HG02943 (cell line): ENCODE data around the gene MXI1.
A peak's percentile ranks its signal among the peaks of the same experiment; 100 is the strongest.
"Not testable (repeated sequence)": the region's sequence is repeated elsewhere in the genome, so short reads cannot be mapped to it uniquely, and the experiment has no call there.

Experiments used
- ATAC-seq: cut with Tn5 transposase; IDR thresholded peaks from one replicate; pipeline ENCODE4 v1.9.1; 2021; ENCODE audit warnings: mild to moderate bottlenecking, low read depth, moderate library complexity; ENCODE audit not compliant: unreplicated experiment

MXI1 gene

GRCh38 chr10:110179220-110179619, 28.2 kb upstream of the MXI1 start:
- no peak for ATAC-seq

GRCh38 chr10:110181451-110181850, 26.0 kb upstream of the MXI1 start:
- no peak for ATAC-seq

DNA sequence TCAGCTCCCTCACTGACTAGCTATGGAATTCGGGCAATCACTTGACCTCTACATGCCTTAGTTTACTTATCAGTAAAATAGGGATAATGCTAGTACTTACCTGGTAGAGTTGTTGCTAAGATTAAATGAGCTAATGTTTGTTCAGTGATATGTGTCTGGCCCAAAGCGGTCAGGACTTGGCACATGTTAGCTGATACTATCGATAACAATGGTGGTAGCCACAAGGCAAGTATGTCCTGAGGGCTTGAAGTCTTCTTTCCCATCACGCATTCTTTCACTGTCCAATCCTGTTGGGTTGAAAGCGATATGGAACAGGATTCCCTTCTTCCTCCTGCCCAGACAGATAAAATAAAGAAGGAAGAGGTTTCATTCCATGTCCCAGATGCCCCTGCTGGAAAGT, 25.5 kb upstream of the MXI1 start:
- no peak for ATAC-seq

GRCh38 chr10:110184398-110184797, 23.0 kb upstream of the MXI1 start:
- no peak for ATAC-seq

- ATAC-seq: not testable (repeated sequence)
Measured at GRCh38 chr10:110185646-110186182, 21.7 kb upstream of the MXI1 start.

DNA sequence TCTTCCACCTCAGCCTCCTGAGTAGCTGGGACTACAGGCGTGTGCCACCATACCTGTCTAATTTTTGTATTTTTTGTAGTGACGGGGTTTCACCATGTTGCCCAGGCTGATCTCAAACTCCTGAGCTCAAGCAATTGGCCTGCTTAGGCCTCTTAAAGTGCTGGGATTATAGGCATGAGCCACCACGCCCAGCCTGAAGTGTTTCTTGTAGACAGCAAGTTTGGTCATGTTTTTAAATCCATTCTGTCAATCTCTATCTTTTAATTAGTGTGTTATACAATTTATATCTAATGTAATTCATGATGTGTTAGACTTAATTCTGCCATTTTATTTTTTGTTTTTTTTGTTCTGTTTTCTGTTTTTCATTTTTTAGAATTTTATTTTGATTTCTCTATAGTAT, 17.2 kb upstream of the MXI1 start:
- ATAC-seq: no peak

- no peak for ATAC-seq
Measured at GRCh38 chr10:110192552-110192951, 14.9 kb upstream of the MXI1 start.

GRCh38 chr10:110200503-110200902, 6.9 kb upstream of the MXI1 start:
- ATAC-seq: no peak

DNA sequence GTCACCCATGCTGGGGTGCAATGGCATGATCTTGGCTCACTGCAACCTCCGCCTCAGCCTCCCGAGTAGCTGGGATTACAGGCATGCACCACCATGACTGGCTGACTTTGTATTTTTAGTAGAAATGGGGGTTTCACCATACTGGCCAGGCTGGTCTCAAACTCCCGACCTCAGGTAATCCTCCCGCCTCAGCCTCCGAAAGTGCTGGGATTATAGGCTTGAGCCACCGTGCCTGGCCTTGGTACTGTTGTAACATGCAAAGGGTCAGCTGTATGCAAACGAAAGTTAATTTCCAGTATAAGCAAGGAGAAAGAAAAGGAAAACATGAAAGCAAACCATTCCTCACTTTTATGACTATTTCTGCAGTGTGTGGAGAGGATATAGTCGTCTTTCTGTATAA, 6.4 kb upstream of the MXI1 start:
- not testable (repeated sequence) for ATAC-seq

DNA sequence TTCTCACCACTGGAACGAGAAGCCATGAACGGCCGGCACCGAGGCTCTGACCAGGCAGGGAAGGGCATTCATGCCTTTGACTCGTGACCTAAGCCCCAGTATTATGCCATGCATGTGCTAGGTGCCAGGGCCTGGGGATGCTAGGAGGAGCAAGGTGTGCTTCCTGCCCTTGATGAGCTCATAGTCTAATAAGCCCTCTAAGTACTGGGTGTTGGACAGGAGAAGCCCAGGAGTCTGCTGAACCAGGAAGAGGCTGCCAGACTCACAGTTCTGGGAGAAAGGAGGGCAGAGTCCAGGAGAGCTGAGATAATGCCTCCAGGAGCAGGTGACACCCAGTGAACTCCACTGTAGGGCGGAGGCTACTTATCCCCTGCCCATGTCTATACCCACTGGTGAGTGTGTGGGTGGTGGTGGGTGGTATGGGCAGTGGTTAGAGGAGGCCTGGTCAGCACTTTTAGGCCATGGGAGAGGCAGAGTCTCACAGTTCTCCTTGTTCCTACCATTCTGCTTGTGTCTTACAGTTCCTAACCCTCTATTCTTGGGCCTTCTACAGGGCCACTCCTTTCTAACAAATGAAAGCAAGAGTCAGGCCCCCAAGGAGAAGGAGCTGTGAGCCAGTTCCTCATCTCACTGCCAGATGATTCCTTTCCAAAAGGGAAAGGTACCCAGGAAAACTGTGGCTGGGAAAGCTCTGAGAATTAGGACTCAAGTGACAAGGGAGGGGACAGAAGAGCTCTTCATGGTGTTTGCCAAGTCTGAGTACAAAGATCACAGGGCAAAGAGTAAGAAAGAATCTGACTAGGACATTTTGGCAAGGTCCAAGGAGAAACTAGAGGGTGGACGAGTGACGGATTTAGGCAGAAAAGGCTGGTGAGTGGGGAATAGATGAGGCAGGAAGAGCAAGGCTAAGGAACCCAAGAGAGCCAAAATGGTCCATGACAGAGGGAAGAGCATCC, 3.6 kb upstream of the MXI1 start:
- ATAC-seq: no peak

GRCh38 chr10:110205051-110205675, 2.2 kb upstream of the MXI1 start:
- ATAC-seq: no peak

DNA sequence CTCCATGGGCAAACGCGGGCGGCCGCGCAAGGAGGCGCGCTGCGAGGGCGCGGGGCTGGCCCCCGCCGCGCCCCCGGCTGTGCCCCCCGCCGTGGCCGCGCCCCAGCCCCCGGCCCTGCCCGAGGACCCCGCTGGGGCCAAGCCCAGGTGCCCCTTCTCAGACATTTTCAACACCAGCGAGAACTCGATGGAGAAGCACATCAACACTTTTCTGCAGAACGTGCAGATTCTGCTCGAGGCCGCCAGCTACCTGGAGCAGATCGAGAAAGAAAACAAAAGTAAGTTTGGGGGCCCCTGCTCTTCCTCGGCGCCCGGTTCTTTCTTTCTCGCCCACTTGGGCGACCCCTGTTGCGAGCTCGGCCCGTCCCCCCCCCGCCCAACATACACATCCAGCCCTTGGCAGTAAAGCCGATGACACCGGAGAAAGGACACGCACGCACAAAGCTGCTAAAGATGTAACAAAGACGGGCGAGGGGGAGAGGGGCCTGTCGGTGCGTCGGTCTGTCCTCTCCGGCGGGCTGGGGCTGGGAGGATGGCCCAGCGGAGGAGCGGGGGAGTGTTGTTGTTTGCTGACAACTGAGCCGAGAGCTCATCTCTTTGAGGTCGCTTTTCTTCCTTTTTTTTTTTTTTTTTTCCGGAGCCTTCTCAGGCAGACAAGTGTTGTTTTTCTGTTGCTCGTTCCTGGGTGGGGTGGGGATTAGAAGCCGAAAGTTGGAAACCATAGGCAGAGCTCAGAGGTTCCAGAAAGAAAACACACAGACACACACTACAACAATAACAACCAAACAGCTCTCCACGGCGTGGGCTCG, 604 bp downstream of the MXI1 start:
- peak; percentile 5 for ATAC-seq

GRCh38 chr10:110208614-110209453, 1.4 kb downstream of the MXI1 start:
- ATAC-seq: no peak

DNA sequence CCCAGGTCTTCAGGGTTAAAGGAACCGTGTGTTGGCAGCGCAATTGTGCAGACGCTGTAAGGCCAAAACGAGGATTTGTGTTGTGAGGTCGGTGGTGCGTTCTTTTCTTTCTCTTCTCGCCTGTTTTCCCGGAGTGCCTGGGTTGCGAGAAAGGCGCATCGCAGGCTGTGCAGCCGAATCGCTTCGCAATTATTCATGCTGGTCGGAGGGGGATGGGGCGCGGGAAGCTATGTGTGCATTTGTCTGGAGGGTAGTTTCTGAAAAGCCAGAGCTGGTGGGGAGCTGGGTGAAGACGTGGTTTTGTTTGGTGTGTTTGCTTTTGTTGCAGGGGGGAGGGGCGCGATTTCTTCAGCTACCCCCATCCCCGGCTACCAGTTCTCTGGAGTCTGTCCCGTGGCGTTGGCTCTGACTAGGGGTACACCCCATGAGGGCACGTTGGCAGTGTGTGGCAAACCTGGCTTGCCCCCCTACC, 2.1 kb downstream of the MXI1 start:
- no peak for ATAC-seq

GRCh38 chr10:110209926-110210673, 2.7 kb downstream of the MXI1 start:
- ATAC-seq: no peak

DNA sequence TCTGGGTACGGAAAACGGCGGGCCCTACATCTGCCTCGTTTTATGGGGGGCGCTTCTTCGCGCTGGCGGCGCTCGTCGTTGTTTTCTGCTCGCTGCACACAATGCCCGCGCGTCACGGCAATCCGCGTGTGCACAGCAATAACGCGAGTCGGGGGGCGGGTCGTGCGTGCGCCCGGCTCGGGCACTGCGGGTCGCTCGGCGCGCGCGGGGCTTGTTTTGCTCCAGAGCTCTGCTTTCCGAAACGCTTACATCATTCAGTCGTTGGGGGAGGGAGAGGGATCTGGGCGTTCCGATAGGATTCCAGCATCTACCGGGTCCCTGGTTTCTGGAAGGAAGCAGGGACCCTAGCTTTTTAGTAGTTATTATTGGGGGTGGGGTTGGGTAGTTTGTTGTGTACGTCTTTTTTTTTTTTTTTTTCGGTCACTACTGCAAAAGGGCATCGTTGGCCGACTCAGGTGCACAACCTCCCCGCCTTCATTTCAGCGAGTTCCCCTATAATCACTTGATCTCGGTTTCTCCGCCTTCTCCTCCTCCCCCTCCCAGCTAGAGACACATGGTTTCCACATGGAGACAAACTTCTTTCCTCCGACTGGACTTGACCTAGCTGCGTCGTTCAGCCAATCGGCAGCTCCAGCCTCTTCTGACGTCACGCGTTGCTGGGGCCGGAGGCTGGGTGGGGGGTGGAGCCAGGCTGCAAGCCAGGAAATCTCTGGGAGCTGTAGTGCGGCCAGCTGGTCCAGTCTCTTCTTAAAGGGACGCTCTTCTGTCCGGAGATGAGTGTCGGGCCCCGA, 3.5 kb downstream of the MXI1 start:
- peak; percentile 63 for ATAC-seq

DNA sequence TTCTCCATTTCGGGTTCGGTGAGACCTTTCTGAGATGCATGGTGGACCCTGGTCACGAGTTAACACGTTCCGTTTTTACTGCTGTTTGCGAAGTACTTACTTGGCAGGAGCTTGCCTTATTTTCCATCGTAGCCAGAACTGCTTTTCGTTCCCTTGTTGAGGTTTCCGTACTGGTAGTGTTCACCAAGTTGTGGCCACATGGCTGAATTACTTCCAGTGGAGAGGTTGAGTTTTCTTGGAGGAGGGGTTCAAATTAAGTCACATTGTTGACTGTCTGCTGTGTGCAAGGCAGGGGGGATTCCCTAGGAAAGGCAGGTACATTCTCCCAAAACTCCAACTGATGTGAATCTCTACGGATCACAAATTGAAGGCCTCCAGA, 4.0 kb downstream of the MXI1 start:
- ATAC-seq: no peak
